Peyer's patch (tissue), 4 donors: ENCODE measurements around the gene CHST3.

Experiments used
- CTCF ChIP-seq, 6 experiments: fragments of 450-650 bp in 4 of 6; fragments of 200-600 bp in 2 of 6; sonication (generic) in 1 of 6; IDR thresholded peaks; one replicate each; pipeline ENCODE4 v1.5.1; 2017 to 2019; ENCODE audit warnings: antibody characterized with exemption in 6 of 6, mild to moderate bottlenecking in 3 of 6, moderate library complexity in 1 of 6
- POLR2A ChIP-seq, 2 donors: fragments of 450-650 bp; IDR thresholded peaks; one replicate each; pipeline ENCODE4 v1.5.1; 2017; ENCODE audit warnings: antibody characterized with exemption in 2 of 2, mild to moderate bottlenecking in 2 of 2, moderate library complexity in 2 of 2

- no peak for TF ChIP-seq POLR2A (IDR thresholded peaks at IDR 0.05)
- TF ChIP-seq CTCF (IDR thresholded peaks at IDR 0.05), result no peak
These were observed 37.0 kb upstream of the CHST3 start for GRCh38 chr10:71927159-71927558.
